Inflammatory macrophage treated with lipopolysaccharide for 1 hour (primary cell): ENCODE data around the gene SLFN14.
A peak's percentile ranks its signal among the peaks of the same experiment; 100 is the strongest.
"Not testable (repeated sequence)": the region's sequence is repeated elsewhere in the genome, so short reads cannot be mapped to it uniquely, and the experiment has no call there.

ENCODE experiments used
- DNase-seq, 2 donors: peaks; one replicate each; pipeline ENCODE4 v3.0.0-alpha.2; 2020 to 2022

SLFN14 gene

DNA sequence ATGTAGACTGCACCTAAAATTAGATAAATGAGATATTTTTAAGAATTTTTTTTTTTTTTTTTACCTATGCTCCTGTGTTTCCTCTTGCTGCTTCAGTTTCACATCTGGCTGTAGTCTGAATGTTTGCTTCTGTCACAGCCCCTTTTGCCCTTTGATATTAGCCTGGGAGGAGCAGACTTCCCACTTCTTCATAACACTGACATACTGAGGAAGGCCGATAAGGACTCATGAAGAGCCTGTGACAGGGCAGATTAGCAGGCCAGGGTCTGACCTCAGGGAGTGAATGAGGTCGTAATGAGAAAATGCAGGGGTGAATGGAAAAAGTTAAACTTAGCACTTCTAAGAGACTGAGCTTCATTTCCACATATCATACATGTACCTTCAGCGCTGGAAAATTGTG, at the start of gene SLFN14:
SLFN14 (minus strand) TSS at position 117 of the 400 bp plus-strand sequence. CDS start 2,757 bp downstream, outside the sequence.
- no peak for DNase-seq

- no peak for DNase-seq
Observed at GRCh38 chr17:35609831-35610230, 49.2 kb upstream of the SLFN14 start.

- DNase-seq: no peak
Observed at GRCh38 chr17:35607239-35607847, 46.7 kb upstream of the SLFN14 start.

- DNase-seq: no peak
Observed at GRCh38 chr17:35605678-35606077, 45.1 kb upstream of the SLFN14 start.

DNA sequence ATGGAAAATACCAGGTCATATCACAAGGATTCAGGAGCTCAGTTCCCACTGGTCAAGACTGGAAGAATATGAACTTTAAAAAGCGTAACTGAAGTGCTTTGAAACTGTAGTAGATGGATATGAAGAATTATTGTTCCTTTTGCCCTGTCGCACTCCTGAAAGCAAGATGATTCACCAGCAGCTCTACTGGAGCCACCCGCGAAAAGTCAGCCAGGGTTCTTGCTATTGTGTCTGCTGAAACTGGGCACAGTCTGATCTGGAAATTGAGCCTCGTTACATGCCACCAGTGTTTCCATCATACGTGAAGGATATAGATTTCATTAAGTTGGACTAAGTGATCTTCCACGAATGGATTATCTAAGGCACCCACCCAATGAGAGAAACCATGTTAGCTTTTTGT, 43.1 kb upstream of the SLFN14 start:
- no peak for DNase-seq

GRCh38 chr17:35597604-35598003, 37.0 kb upstream of the SLFN14 start:
- no peak for DNase-seq

DNA sequence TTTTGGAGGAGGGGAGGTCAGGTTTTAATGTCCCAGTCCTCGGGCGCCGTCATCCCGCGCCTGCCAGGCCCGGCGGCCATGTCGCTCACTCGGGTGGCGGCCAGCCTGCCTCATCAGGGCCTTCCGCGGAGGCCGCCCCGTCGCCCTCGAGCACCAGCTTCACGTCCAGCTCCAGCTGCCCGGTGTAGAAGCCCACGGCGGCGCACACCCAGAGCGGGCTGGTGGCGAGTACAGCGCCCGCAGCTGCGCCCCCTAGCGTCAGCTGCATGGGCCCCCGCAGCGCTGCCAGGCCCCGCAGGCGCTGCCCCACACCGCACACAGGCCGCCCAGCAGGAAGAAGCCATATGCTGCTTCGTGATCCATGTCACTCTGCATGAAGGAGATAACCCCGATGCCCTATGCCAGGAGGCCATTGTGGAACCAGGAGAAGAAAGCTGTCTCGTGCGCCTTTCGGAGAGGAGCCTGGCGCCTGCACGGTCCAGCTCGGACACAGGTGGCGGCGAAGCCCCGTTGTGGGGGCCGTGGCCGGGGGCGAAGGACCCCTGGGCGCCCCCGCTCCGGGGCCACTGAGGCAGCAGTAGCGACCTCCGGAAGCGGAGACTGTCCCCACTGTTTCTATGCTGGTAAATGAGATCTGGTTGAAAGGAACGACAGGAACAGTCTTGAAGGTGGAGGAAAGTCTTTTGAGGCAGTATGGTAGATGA, 36.1 kb upstream of the SLFN14 start:
- DNase-seq: no peak

GRCh38 chr17:35596072-35596471, 35.5 kb upstream of the SLFN14 start:
- DNase-seq: no peak

GRCh38 chr17:35588196-35588920, 27.7 kb upstream of the SLFN14 start:
- DNase-seq: no peak

DNA sequence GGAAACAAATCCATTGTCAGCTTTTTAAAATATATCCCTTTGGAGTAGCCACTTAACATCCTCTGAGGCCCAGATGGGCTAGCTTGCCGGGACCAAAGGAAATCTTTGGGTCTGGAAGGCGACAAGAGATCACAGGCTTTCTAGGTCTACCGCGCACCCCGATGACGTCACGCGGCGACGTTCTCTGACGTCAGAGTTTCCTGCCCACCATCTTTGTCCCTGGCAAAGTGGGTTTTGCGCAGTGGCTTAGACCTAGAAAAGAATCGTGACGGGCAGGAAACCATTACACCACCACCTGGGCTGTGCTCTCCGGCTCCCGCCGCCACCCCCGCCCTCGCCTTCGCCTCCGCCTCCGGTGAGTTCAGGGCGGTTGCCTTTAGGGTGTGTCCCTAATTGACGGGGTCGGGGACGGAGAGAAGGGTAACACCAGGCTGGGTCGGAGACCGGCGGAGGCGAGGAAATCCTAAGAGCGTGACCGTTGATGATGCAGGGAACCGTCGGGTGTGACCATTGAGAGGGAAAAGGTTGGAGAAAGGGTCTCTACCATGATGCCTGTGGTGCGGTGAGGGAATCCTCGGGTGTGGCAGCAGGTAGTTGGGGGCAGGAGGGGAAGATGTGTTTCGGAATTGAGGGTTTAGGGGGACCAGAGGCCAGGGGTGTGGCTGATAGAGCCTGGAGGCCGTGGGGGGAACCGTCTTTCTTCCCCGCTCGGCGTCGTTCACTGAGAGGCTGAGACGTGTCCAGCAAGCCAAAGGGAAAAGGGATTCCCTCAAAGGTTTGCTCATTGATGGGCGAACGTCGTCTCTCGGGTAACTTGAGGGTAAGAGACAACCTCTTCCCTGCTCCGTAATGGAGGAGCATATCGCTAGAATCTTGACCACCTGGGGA, 26.7 kb upstream of the SLFN14 start, which contains the start of gene AP2B1:
AP2B1 (plus strand) TSS at position 249 of the 888 bp plus-strand sequence. CDS start 6,709 bp downstream, outside the sequence.
- peak; percentile 90 to 99 for DNase-seq

GRCh38 chr17:35586569-35587073, 26.0 kb upstream of the SLFN14 start:
- DNase-seq: no peak

DNA sequence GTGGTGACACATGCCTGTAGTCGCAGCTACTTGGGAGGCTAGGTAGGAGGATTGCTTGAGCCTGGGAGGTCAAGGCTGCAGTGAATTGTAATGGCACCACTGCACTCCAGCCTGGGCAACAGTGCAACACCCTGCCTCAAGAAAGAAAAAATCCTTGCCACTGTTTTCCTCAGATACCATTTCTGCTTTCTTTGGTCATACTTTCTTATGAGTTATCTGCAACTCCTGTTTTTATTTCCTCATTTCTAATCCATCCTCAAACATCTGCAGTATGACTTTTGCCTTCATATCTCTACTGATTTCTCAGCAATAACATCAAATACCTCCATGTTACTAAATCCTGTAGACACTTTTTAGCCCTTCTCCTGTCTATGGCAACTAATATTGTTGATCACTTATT, 23.4 kb upstream of the SLFN14 start:
- peak; percentile 29 to 38 for DNase-seq

GRCh38 chr17:35578929-35579432, 18.4 kb upstream of the SLFN14 start:
- DNase-seq: no peak

DNA sequence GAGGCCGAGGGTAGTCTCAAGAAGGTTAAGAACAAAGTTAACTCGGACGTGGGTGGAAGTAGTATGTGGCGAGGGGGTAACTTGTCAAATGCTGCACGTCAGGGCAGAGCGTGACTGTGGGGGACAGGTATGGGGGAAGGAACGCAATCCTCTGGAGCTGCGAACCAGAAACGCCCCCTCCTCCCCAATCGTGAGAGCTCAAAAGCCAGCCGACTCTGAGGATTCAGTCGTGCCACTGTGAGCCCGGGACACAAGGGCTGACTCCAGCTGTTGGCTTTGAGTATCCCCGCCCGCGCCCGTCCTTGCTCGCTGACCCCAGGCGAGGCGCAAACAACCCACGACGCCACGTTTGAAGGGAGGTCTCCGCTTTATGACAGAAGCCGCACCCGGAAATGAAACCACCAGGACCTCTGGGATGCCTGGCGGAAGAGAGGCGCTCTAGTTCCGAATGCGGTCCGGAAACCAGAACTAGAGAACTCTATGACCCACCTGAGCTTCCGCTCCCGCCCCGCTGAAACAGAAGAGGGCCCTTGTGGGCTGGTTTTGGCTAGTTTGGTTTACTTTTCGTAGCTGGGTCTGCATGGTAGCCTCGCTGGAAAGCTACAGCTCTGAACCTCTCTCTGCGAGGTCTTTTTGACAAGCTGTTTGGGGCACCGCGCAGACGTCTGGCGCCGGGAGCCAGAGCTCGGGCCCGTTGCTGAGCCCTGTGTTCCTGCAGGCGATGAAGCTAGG, 17.7 kb upstream of the SLFN14 start, which contains the start of gene PEX12:
PEX12 (minus strand) TSS at position 375 of the 732 bp plus-strand sequence. CDS start 550 bp downstream, outside the sequence.
- DNase-seq: peak; percentile 70 to 71

DNA sequence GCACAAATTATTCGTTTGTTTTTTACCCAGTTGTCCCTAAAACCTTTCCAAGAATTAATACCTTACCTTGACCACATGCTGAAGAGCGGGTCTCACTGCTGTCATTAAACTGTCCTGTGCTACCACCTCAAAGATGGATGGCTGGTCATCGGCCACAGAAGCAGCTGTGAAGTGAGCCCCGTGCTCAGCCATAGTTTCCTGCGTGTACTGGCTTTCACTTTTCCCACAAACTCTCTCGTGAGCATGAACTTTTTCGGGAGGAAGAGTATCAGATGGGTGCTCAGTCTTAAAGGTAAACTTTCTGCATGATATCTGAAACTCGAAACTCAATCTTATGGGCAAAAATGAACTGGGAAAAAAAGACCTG, 17.2 kb upstream of the SLFN14 start:
- DNase-seq: peak in 1 of 2 donors; percentile 11

GRCh38 chr17:35575759-35576158, 15.1 kb upstream of the SLFN14 start:
- no peak for DNase-seq

DNA sequence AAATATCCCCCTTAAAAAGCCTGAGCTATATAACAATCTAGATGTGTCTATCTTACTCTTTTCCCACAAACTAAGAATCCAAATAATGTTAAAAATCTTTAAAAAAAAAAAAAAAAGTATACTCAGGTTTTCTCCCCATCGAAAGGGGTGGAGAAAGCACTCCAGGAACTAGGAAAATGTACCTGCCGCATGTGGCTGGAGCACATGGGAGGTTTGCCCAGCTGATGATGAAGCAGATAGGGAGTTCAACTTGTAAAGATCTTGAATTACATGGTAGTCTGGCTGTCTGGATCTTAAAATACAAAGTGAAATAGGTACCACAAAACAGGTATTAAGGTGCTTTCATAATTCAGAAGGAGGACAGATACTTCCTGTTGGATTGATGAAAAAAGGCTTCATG, 8.8 kb upstream of the SLFN14 start:
- no peak for DNase-seq

- peak; percentile 47 to 62 for DNase-seq
Observed at GRCh38 chr17:35568561-35568960, 7.9 kb upstream of the SLFN14 start.

DNA sequence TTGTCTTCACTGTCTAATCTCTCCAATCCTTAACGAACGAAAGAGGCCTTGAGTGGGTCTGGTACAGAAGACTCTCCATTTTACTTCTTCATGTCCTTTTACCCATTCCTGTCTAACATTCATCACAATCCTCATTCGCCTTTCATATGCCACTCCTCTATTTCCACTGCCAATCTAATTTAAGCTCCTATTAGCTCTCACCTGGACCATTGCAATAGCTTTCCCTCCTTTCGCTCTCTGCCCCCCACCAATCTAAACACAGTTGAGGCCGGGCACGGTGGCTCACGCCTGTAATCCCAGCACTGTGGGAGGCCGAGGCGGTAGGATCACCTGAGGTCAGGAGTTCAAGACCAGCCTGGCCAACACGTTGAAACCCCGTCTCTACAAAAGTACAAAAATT, 6.3 kb upstream of the SLFN14 start:
- no peak for DNase-seq

DNA sequence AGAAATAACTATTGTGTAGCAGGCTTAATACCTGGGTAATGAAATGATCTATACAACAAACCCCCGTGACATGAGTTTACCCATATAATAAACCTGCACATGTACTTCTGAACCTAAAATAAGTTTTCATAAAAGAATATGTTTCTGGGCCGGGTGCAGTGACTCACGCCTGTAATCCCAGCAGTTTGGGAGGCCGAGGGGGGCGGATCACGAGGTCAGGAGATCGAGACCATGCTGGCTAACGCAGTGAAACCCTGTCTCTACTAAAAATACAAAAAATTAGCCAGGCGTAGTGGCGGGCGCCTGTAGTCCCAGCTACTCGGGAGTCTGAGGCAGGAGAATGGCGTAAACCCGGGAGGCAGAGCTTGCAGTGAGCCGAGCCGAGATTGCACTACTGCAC, 2.6 kb upstream of the SLFN14 start:
- DNase-seq: not testable (repeated sequence)

DNA sequence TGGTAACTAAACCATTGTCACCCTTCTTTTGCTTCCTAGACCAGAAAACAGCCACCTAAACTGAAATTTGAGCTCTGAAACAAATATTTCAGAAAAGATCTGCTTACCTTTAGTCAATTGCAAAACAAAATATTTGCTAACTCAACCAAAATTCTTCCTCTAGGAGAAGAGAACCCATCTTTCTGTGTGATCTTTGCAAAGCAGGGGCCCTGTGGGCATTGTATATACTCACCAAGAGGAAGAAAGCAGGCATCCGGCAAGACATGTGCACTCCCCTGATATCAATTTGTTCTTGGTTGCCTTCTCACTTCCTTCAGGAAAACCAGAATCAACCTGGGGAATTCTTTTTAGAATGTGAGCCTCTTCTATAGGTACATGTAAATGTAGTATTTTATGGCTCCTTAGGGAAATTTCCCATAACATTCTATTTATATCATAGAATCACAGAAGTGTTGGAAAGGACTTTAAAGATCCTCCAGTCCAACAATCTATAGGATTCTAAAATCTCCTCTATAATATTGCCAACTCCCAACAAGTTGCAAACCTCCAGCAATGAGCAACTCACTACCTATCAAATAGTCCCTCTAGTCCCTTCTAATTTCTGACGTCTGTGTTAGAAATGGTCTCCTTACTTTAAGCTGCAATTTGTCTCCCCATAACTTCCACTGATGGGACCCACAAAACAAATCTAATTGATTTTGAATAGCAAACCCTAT, 966 bp downstream of the SLFN14 start:
- no peak for DNase-seq
